K562 (cell line): ENCODE results near the gene OTULIN. TPM values are rescaled to one million over a fixed set of nuclear protein-coding genes. Genes with fewer than 3 reads are reported as not detected.

Experiments
- ARID1B ChIP-seq: fragments of 450-650 bp; IDR thresholded peaks from 2 replicates; pipeline ENCODE4 v1.6.1; 2016; ENCODE audit warnings: antibody characterized with exemption, mild to moderate bottlenecking, inconsistent platforms
- CBFA2T3 ChIP-seq: fragments of 450-650 bp; IDR thresholded peaks from 2 replicates; pipeline ENCODE4 v1.6.1; 2017
- EHMT2 ChIP-seq: fragments of 450-650 bp; IDR thresholded peaks from 2 replicates; pipeline ENCODE4 v1.6.1; 2018; ENCODE audit warnings: antibody characterized with exemption
- EP300 ChIP-seq: IDR thresholded peaks from 2 replicates; pipeline ENCODE4 v1.6.1; 2012; ENCODE audit warnings: low read length, improper control_type of control experiment
- FOXJ2 ChIP-seq: fragments of 200-800 bp; sonication (Bioruptor generic); IDR thresholded peaks from 2 replicates; pipeline ENCODE4 v1.6.1; 2016; ENCODE audit warnings: missing genetic modification characterization, missing compliant biosample characterization
- KDM1A ChIP-seq, 2 experiments: fragments of 450-650 bp; IDR thresholded peaks; 2 replicates each; pipeline ENCODE4 v1.6.1; 2016; ENCODE audit warnings: mild to moderate bottlenecking in 2 of 2
- SNIP1 ChIP-seq: fragments of 450-650 bp; IDR thresholded peaks from 2 replicates; pipeline ENCODE4 v1.7.1; 2017; ENCODE audit warnings: low read depth, mild to moderate bottlenecking
- USF2 ChIP-seq: sonication (generic); formaldehyde crosslinking; IDR thresholded peaks from 2 replicates; pipeline ENCODE4 v1.5.0; 2020; ENCODE audit warnings: missing genetic modification reagents
- ZBTB26 ChIP-seq: fragments of 450-650 bp; formaldehyde crosslinking; IDR thresholded peaks from 2 replicates; pipeline ENCODE4 v1.4.0; 2022; ENCODE audit warnings: missing genetic modification characterization
- ZNF134 ChIP-seq: fragments of 250-450 bp; sonication (Bioruptor Pico); conservative IDR thresholded peaks from 2 replicates; pipeline ENCODE4 v1.4.0; 2020
- ZNF398 ChIP-seq: fragments of 250-450 bp; sonication (Bioruptor Pico); IDR thresholded peaks from 2 replicates; pipeline ENCODE4 v1.8.0; 2021; ENCODE audit warnings: moderate library complexity, mild to moderate bottlenecking, inconsistent platforms
- ZNF592 ChIP-seq: fragments of 450-650 bp; IDR thresholded peaks from 2 replicates; pipeline ENCODE4 v1.6.1; 2017; ENCODE audit warnings: antibody characterized with exemption, mild to moderate bottlenecking
- polyA plus RNA-seq, 8 experiments: library from polyadenylated mRNA; depleted of rRNA in 4 of 8; stranded (reverse) in 5 of 8; unstranded in 3 of 8; fragments of >200 nt; fragmentation: Nextera tagmentation in 2 of 8; fragmentation: Illumina TruSeq in 1 of 8; extraction: Ambion mirVana in 2 of 8; extraction: Trizol in 1 of 8; gene quantifications; 2 replicates each; pipeline versions ENCODE4 v1.2.1 to v1.2.3, GENCODE V29; 2011 to 2014; ENCODE audit warnings: inconsistent platforms in 1 of 8, missing spikeins in 1 of 8
- total RNA-seq, 7 experiments: library from RNA; depleted of rRNA in 6 of 7; stranded (reverse); fragments of >200 nt in 6 of 7; fragmentation: Illumina TruSeq in 2 of 7; extraction: Trizol in 2 of 7; gene quantifications; 2 replicates each; pipeline versions ENCODE4 v1.2.1 to v1.2.3, GENCODE V29; 2011 to 2021; ENCODE audit warnings: low replicate concordance in 1 of 7

OTULIN gene
- total and polyA plus RNA-seq, 9 of the 15 experiments (the other 6 are each of a cell fraction or from before 2014, with no cell fraction given): 3.3 to 33.6 (median 20.1) TPM

- TF ChIP-seq ZNF398 (no peak), EP300 (peak; percentile 54; the same call in 1 of the 2 replicates), ZNF592 (peak; percentile 45; the same call in 1 of the 2 replicates), SNIP1 (no peak), ARID1B (peak; percentile 46; the same call in 1 of the 2 replicates), USF2 (CRISPR knock-in tag) (0 out of 2 replicates have a peak, but pooled peaks have one; percentile 7), ZBTB26 (CRISPR knock-in tag) (no peak), EHMT2 (no peak), KDM1A (IDR thresholded peaks at IDR 0.05) (0 out of 4 replicates have a peak, but pooled peaks of 1 of the 2 experiments have one; percentile 17), FOXJ2 (tag) (no peak), CBFA2T3 (peak; percentile 34; the same call in 1 of the 2 replicates), ZNF134 (no peak)
Observed at GRCh38 chr5:14695152-14695551, 30.6 kb downstream of the OTULIN start (continued).
